ENCODE data around the gene THOC2.
"Not testable (repeated sequence)": the region's sequence is repeated elsewhere in the genome, so short reads cannot be mapped to it uniquely, and the experiment has no call there.

The THOC2 gene

DNA sequence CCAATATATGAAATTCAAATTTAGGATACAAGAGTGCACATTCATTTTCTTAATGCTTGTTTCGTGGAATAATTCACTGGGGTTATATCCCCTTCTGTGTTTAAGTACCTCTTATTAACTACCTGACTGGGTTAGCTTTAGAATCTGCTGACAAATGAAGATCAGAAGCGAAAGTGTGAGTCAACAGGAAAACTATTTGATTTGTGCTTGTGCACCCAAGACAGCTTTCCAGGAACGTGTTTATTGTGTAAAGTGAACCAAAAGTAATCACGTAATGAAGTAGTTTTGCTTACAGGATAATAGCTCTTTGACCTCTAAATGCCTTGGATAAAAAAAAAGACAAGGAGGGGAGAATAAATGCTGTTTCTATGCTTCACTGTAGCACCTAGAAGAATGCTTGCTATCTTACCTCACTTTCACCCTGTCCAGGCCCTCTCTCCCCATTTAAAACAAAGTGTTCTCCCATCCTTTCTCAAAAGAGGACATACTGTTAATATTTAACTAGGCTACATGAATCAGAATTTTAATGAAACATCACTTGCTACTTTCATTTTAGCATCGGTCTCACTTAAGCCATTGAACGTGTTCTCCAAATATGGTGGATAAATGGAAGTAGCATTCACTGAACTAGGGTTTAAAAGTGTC, 141.9 kb downstream of the THOC2 start:
- TF ChIP-seq, protein P1, sequence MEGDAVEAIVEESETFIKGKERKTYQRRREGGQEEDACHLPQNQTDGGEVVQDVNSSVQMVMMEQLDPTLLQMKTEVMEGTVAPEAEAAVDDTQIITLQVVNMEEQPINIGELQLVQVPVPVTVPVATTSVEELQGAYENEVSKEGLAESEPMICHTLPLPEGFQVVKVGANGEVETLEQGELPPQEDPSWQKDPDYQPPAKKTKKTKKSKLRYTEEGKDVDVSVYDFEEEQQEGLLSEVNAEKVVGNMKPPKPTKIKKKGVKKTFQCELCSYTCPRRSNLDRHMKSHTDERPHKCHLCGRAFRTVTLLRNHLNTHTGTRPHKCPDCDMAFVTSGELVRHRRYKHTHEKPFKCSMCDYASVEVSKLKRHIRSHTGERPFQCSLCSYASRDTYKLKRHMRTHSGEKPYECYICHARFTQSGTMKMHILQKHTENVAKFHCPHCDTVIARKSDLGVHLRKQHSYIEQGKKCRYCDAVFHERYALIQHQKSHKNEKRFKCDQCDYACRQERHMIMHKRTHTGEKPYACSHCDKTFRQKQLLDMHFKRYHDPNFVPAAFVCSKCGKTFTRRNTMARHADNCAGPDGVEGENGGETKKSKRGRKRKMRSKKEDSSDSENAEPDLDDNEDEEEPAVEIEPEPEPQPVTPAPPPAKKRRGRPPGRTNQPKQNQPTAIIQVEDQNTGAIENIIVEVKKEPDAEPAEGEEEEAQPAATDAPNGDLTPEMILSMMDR (IDR thresholded peaks at IDR 0.05; ENCODE audit: control insufficient read depth, insufficient read depth, low read depth, low read length, missing control alignments) = no peak
- H3K4me3 ChIP-seq (ENCODE audit: control insufficient read depth, low read depth, low read length) = no peak overlapping the region
- no peak for DNase-seq (ENCODE audit: low read depth)

DNA sequence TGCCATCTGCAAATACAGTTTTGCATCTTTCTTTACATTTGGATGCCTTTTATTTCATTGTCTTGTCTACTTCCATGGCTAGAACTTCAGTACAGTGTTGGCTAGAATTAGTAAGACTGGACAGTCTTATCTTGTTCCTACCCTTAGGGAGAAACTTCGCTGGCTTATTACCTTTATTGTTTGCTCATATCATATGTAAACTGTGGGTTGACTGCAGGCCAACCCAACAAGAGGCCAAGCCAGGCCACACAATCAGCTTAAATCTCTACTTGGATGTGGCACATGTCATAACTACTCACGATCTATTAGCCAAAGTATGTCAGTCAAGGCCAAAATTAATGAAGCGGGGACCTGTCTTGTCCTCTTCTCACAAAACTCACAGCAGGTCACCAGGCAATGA, 144.1 kb downstream of the THOC2 start:
- TF ChIP-seq, protein P1 (IDR thresholded peaks at IDR 0.05; ENCODE audit: control insufficient read depth, insufficient read depth, low read depth, low read length, missing control alignments) = no peak
- DNase-seq (ENCODE audit: low read depth) = no peak
- H3K4me3 ChIP-seq (ENCODE audit: control insufficient read depth, low read depth, low read length) = no peak overlapping the region

DNA sequence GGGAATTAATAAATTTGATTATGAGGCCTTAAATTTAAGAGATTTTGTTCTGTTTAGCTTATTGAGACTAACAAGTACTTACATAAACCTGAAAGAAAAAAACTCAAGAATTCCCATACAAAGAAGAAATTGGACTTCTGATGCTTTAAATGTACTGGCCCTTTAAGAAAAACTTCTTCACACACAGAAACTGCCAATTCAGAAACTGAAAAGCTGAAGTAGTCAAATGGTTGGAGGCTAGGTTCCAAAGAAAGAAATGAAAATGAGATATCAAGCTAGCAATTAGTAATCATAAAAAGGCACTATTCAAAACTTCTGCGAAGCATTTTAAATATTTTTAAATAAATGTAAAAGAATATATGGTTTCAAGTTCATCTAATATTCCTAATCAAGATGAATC, 151.3 kb downstream of the THOC2 start:
- H3K4me3 ChIP-seq (ENCODE audit: control insufficient read depth, low read depth, low read length) = no peak overlapping the region
- TF ChIP-seq, protein P1 (IDR thresholded peaks at IDR 0.05; ENCODE audit: control insufficient read depth, insufficient read depth, low read depth, low read length, missing control alignments) = no peak
- DNase-seq (ENCODE audit: low read depth) = no peak

DNA sequence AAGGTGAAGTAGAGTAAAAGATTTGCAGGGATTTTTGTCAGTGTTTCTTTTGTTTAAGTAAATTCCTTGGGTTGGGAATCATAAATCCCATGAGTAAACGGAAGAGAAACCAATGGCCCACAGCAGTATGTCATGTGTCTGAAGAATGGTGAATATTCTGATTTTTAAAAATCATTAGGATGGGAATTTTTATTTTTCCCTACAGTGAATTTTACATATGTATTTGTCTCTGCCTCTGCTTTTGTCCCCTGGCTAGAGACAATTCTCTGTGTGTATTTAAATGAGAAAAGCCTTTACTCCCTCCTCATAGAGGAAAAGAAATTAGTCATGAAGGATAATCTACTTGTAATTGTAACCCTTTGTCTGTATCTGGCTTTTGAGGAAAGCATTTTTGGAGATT, 152.1 kb downstream of the THOC2 start:
- H3K4me3 ChIP-seq (ENCODE audit: control insufficient read depth, low read depth, low read length) = no peak overlapping the region
- TF ChIP-seq, protein P1 (IDR thresholded peaks at IDR 0.05; ENCODE audit: control insufficient read depth, insufficient read depth, low read depth, low read length, missing control alignments) = no peak
- no peak for DNase-seq (ENCODE audit: low read depth)

DNA sequence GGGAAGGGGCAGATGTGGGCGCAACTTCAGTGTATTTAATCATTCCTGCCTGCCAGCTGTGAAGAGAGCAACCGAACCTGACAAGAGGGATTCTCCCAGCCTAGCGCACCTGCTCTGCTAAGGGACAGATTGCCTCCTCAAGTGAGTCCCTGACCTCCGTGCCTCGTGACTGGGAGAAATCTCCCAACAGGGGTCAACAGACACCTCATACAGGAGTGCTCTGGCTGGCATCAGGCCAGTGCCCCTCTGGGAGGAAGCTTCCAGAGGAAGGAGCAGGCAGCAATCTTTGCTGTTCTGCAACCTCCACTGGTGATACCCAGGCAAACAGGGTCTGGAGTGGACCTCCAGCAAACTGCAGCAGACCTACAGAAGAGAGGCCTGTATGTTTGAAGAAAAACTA, 158.8 kb downstream of the THOC2 start:
- not testable (repeated sequence) for DNase-seq (ENCODE audit: low read depth)

DNA sequence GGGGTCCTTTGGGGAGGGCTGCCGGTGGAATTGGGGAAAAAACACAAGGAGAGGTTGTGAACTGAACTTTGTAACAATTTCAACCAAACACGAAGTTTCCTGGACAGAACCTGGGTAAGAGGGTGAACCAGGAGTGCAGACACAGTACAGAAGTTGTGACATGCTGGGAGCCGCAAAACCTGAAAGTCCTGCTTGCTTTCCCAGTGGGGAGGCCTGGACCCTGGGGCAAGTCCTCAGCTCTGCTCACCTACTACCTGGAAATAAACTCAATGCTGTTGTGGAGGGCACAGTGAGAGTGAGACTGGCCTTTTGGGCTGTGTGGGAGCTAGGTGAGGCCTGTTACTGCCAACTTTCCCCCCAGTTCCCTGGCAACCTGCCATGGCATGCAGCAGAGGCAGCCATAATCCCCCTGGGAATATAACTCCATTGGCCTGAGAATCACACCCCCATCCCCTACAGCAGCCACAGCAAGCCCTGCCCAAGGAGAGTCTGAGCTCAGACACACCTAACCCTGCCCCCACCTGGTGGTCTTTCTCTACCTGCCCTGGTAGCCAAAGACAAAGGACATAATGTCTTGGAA, 162.8 kb downstream of the THOC2 start:
- H3K4me3 ChIP-seq (ENCODE audit: control insufficient read depth, low read depth, low read length) = no peak overlapping the region
- no peak for DNase-seq (ENCODE audit: low read depth)
- TF ChIP-seq, protein P1 (IDR thresholded peaks at IDR 0.05; ENCODE audit: control insufficient read depth, insufficient read depth, low read depth, low read length, missing control alignments) = no peak

More for the DNA sequence above, 158.8 kb downstream of the THOC2 start:
- H3K4me3 ChIP-seq (ENCODE audit: control insufficient read depth, low read depth, low read length) = not testable (repeated sequence)

DNA sequence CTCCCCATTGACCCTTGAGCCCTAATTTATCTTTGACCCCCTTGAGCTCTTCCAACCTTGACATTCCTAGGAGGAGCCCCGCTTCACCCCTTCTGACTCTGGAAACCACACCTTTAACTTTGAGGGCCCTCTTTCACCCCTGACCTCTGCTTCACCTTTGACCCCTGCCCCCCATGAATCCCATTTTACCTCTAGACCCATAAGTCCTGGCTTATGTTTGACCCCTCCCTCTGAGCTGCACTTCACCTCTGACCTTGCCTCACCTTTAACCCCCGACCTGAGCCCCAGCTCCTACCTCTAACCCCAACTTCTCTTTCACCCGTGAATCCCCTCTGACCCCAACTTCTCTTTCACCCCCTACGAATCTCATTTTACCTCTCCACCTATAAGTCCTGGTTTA, 169.7 kb downstream of the THOC2 start:
- TF ChIP-seq, protein P1 (IDR thresholded peaks at IDR 0.05; ENCODE audit: control insufficient read depth, insufficient read depth, low read depth, low read length, missing control alignments) = no peak
- no peak for DNase-seq (ENCODE audit: low read depth)
- no peak overlapping the region for H3K4me3 ChIP-seq (ENCODE audit: control insufficient read depth, low read depth, low read length)
